Liver (tissue), 9 donors: ENCODE data around the gene ZNF419. TPM values are rescaled to one million over a fixed set of nuclear protein-coding genes. Genes with fewer than 3 reads are reported as not detected.
A peak's percentile ranks its signal among the peaks of the same experiment; 100 is the strongest.
"Not testable (repeated sequence)": the region's sequence is repeated elsewhere in the genome, so short reads cannot be mapped to it uniquely, and the experiment has no call there.

Source experiments
- DNase-seq: peaks from one replicate; pipeline ENCODE4 v3.0.0-alpha.2; 2017; ENCODE audit warnings: low spot score
- H3K27ac ChIP-seq, 2 donors: one replicate each; pipeline ENCODE4 v1.7.0; 2013; ENCODE audit warnings: inconsistent platforms in 2 of 2, low read length in 2 of 2, control low read depth in 1 of 2, low read depth in 1 of 2, mild to moderate bottlenecking in 1 of 2
- H3K27me3 ChIP-seq, 4 donors: one replicate each; pipeline versions ENCODE4 v1.6.1 to v1.7.0; 2013; ENCODE audit warnings: low read length in 3 of 4, inconsistent platforms in 1 of 4, mild to moderate bottlenecking in 1 of 4, moderate library complexity in 1 of 4; ENCODE audit not compliant: control insufficient read depth in 4 of 4, insufficient read depth in 4 of 4
- H3K36me3 ChIP-seq, 4 donors: one replicate each; pipeline versions ENCODE4 v1.6.1 to v1.7.0; 2013; ENCODE audit warnings: low read length in 3 of 4, mild to moderate bottlenecking in 3 of 4, low read depth in 1 of 4, moderate library complexity in 1 of 4; ENCODE audit not compliant: control insufficient read depth in 4 of 4, insufficient read depth in 3 of 4
- H3K4me1 ChIP-seq, 4 donors: one replicate each; pipeline versions ENCODE4 v1.6.1 to v1.7.0; 2013; ENCODE audit warnings: low read length in 3 of 4, mild to moderate bottlenecking in 3 of 4, moderate library complexity in 1 of 4; ENCODE audit not compliant: control insufficient read depth in 4 of 4, insufficient read depth in 4 of 4
- H3K4me3 ChIP-seq, 3 donors: one replicate each; pipeline versions ENCODE4 v1.6.1 to v1.7.0; 2013; ENCODE audit warnings: low read length in 3 of 3, control low read depth in 1 of 3, low read depth in 1 of 3, mild to moderate bottlenecking in 1 of 3
- H3K9ac ChIP-seq, 2 donors: one replicate each; pipeline ENCODE4 v1.7.0; 2013; ENCODE audit warnings: low read length in 2 of 2, mild to moderate bottlenecking in 2 of 2, moderate library complexity in 2 of 2, control low read depth in 1 of 2, low read depth in 1 of 2
- H3K9me3 ChIP-seq, 4 donors: one replicate each; pipeline versions ENCODE4 v1.6.1 to v1.7.0; 2013; ENCODE audit warnings: low read length in 3 of 4; ENCODE audit not compliant: control insufficient read depth in 4 of 4
- CTCF ChIP-seq: fragments of 150-350 bp; IDR thresholded peaks from 2 replicates; pipeline ENCODE4 v1.5.1; 2017; ENCODE audit warnings: improper control_type of control experiment, low read depth, low read length; ENCODE audit not compliant: missing input control
- EGR1 ChIP-seq, 2 donors: IDR thresholded peaks; 2 replicates each; pipeline ENCODE4 v1.6.1; 2016 to 2018; ENCODE audit warnings: antibody characterized with exemption in 2 of 2, low read depth in 2 of 2
- FOXA1 ChIP-seq: IDR thresholded peaks from 2 replicates; pipeline ENCODE4 v1.6.1; 2016; ENCODE audit warnings: antibody characterized with exemption
- FOXA2 ChIP-seq: IDR thresholded peaks from 2 replicates; pipeline ENCODE4 v1.6.1; 2016; ENCODE audit warnings: antibody characterized with exemption
- GABPA ChIP-seq, 2 donors: IDR thresholded peaks in 1 of 2; conservative IDR thresholded peaks in 1 of 2; 2 replicates each; pipeline ENCODE4 v1.6.1; 2016; ENCODE audit warnings: antibody characterized with exemption in 2 of 2, mild to moderate bottlenecking in 1 of 2, moderate library complexity in 1 of 2
- HNF4G ChIP-seq: IDR thresholded peaks from 2 replicates; pipeline ENCODE4 v1.6.1; 2016; ENCODE audit warnings: antibody characterized with exemption
- JUND ChIP-seq, 2 donors: IDR thresholded peaks; 2 replicates each; pipeline ENCODE4 v1.6.1; 2016; ENCODE audit warnings: antibody characterized with exemption in 2 of 2
- MAX ChIP-seq: IDR thresholded peaks from 2 replicates; pipeline ENCODE4 v1.6.1; 2016; ENCODE audit warnings: antibody characterized with exemption
- NR2F2 ChIP-seq: IDR thresholded peaks from 2 replicates; pipeline ENCODE4 v1.6.1; 2016; ENCODE audit warnings: antibody characterized with exemption
- RAD21 ChIP-seq, 2 donors: IDR thresholded peaks; 2 replicates each; pipeline ENCODE4 v1.6.1; 2016; ENCODE audit warnings: antibody characterized with exemption in 2 of 2, mild to moderate bottlenecking in 2 of 2
- RXRA ChIP-seq, 2 donors: IDR thresholded peaks; 2 replicates each; pipeline ENCODE4 v1.6.1; 2017 to 2018; ENCODE audit warnings: antibody characterized with exemption in 2 of 2, mild to moderate bottlenecking in 1 of 2
- SP1 ChIP-seq: IDR thresholded peaks from 2 replicates; pipeline ENCODE4 v1.6.1; 2018; ENCODE audit warnings: antibody characterized with exemption, mild to moderate bottlenecking
- TAF1 ChIP-seq: conservative IDR thresholded peaks from 2 replicates; pipeline ENCODE4 v1.6.1; 2016; ENCODE audit warnings: antibody characterized with exemption, mild to moderate bottlenecking
- YY1 ChIP-seq: IDR thresholded peaks from 2 replicates; pipeline ENCODE4 v1.6.1; 2016; ENCODE audit warnings: antibody characterized with exemption, mild to moderate bottlenecking
- ZBTB33 ChIP-seq: IDR thresholded peaks from 2 replicates; pipeline ENCODE4 v1.6.1; 2016; ENCODE audit warnings: antibody characterized with exemption
- WGBS: extraction: QIAGEN DNeasy Blood & Tissue Kit; methylation state at CpG from one replicate; pipeline ENCODE4 v1.1.7; 2013; 5-methylcytosine and 5-hydroxymethylcytosine counted together
- polyA plus RNA-seq, 2 donors: library from polyadenylated mRNA; stranded (reverse) in 1 of 2; unstranded in 1 of 2; fragments of 200-250 nt in 1 of 2; fragments of >200 nt in 1 of 2; fragmentation: Nextera tagmentation in 1 of 2; extraction: Ambion mirVana in 1 of 2; gene quantifications; one replicate each; pipeline versions ENCODE4 v1.2.1 to v1.2.3, GENCODE V29; 2013 to 2015
- total RNA-seq, 2 donors: library from RNA; depleted of rRNA; stranded (reverse); fragments of >200 nt; gene quantifications; one replicate each; pipeline ENCODE4 v1.2.3, GENCODE V29; 2014
- TF ChIP-seq, protein P1 (sequence below): IDR thresholded peaks from 2 replicates; pipeline ENCODE4 v1.6.1; 2016; ENCODE audit warnings: antibody characterized with exemption, mild to moderate bottlenecking
- TF ChIP-seq, protein P2 (sequence below): IDR thresholded peaks from 2 replicates; pipeline ENCODE4 v1.6.1; 2016; ENCODE audit warnings: antibody characterized with exemption
- donor health status: healthy.
- donor health status: healthy.
- donor health status: healthy.
- donor health status: healthy.
- donor health status: healthy.

The ZNF419 gene
- total and polyA plus RNA-seq, 4 donors, result 1.9 to 12.4 (median 3.7) TPM

DNA sequence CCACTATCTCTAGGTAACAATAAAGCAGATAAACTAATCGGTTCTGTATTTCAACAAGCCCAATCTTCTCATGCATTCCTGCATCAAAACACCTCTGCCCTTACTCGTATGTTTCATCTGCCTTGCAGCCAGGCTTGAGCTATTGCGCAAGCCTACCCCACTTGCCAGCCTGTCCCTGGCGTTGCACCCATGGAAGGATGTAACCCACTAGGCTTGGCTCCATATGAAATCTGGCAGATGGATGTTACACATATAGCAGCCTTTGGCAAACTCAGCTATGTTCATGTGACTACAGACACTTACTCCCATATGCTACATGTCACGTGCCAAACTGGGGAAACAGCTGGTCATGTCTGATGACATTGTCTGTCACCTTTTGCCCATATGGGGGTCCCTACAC, 27.7 kb downstream of the ZNF419 start (continued):
- TF ChIP-seq RXRA (IDR thresholded peaks at IDR 0.05) (no peak), EGR1 (IDR thresholded peaks at IDR 0.05; ENCODE audit: low read depth in 2 of 2) (no peak), SP1 (no peak)

DNA sequence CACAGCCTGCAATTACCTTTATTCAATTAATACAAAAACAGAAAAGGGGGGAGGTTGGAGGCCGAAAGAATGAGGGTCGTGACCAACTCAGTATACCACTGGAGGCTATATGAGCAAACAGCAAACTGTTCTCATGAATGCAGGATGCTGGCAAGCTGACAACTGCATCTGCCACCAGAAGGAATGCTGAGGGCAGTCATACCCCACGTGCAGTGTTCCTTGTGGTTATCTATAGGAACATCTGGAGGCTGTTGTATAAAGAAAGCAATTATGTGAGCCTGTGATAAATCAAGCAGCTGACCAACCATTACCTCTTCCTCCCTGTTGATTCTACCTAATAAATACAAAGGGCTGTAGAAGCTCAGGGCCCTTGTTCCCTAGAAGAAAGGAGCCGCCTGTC, 30.5 kb downstream of the ZNF419 start:
- WGBS, result 94% methylated on average over 4 of the region's 4 CpGs
- H3K27ac ChIP-seq, H3K9ac ChIP-seq, H3K27me3 ChIP-seq, DNase-seq, H3K4me1 ChIP-seq: not testable (repeated sequence)
- peaks cover 7 to 21% (median 14%) of the 10 kb centered on the region in 4 donors for H3K36me3 ChIP-seq
- peak overlapping the region in 1 of 3 donors; percentile 26 for H3K4me3 ChIP-seq
- H3K9me3 ChIP-seq, result peaks cover 20 to 57% (median 38%) of the 10 kb centered on the region in 4 donors

GRCh38 chr19:57527136-57527881, 39.8 kb downstream of the ZNF419 start, which contains the start of gene ZNF549:
TSS of gene ZNF549 (plus strand) at chr19:57527356. CDS start at chr19:57527574, 218 bp downstream.
- TF ChIP-seq SP1 (peak; percentile 40), EGR1 (IDR thresholded peaks at IDR 0.05; ENCODE audit: low read depth in 2 of 2) (peak in 1 of 2 donors; percentile 58), FOXA2 (no peak), NR2F2 (no peak), TAF1 (no peak), JUND (IDR thresholded peaks at IDR 0.05) (no peak), CTCF (no peak), MAX (peak; percentile 67), GABPA (IDR thresholded peaks at IDR 0.05 in 1 of 2, conservative IDR thresholded peaks at IDR 0.05 in 1 of 2) (peak; percentile 91 to 97), RXRA (IDR thresholded peaks at IDR 0.05) (no peak), HNF4G (no peak), FOXA1 (no peak), YY1 (peak; percentile 64), ZBTB33 (peak; percentile 43), RAD21 (IDR thresholded peaks at IDR 0.05) (peak in 1 of 2 donors; percentile 40)
- TF ChIP-seq, protein P1, sequence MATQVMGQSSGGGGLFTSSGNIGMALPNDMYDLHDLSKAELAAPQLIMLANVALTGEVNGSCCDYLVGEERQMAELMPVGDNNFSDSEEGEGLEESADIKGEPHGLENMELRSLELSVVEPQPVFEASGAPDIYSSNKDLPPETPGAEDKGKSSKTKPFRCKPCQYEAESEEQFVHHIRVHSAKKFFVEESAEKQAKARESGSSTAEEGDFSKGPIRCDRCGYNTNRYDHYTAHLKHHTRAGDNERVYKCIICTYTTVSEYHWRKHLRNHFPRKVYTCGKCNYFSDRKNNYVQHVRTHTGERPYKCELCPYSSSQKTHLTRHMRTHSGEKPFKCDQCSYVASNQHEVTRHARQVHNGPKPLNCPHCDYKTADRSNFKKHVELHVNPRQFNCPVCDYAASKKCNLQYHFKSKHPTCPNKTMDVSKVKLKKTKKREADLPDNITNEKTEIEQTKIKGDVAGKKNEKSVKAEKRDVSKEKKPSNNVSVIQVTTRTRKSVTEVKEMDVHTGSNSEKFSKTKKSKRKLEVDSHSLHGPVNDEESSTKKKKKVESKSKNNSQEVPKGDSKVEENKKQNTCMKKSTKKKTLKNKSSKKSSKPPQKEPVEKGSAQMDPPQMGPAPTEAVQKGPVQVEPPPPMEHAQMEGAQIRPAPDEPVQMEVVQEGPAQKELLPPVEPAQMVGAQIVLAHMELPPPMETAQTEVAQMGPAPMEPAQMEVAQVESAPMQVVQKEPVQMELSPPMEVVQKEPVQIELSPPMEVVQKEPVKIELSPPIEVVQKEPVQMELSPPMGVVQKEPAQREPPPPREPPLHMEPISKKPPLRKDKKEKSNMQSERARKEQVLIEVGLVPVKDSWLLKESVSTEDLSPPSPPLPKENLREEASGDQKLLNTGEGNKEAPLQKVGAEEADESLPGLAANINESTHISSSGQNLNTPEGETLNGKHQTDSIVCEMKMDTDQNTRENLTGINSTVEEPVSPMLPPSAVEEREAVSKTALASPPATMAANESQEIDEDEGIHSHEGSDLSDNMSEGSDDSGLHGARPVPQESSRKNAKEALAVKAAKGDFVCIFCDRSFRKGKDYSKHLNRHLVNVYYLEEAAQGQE, result no peak
- TF ChIP-seq, protein P2, sequence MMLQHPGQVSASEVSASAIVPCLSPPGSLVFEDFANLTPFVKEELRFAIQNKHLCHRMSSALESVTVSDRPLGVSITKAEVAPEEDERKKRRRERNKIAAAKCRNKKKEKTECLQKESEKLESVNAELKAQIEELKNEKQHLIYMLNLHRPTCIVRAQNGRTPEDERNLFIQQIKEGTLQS, result no peak
- peak within 1 kb of the TSS; percentile 28 to 68 for H3K27ac ChIP-seq

More at GRCh38 chr19:57527136-57527881, 39.8 kb downstream of the ZNF419 start, which contains the start of gene ZNF549:
- Histone ChIP-seq H3K9me3 (peaks cover 12 to 60% (median 26%) of the 10 kb centered on the region in 4 donors), H3K27me3 (peaks cover 0 to 3% (median 0%) of the 10 kb centered on the region in 4 donors), H3K4me1 (peaks cover 2 to 8% (median 6%) of the 10 kb centered on the region in 4 donors), H3K9ac (peak within 1 kb of the TSS in 1 of 2 donors; percentile 4), H3K4me3 (peak within 1 kb of the TSS; percentile 50 to 83 (median 67)), H3K36me3 (peaks cover 0 to 10% (median 2%) of the 10 kb centered on the region in 4 donors)
- WGBS, result 2% methylated on average over 64 of the region's 64 CpGs
- peak; percentile 85 for DNase-seq
